ENCODE results near the gene LRRC3.
A peak's percentile ranks its signal among the peaks of the same experiment; 100 is the strongest.
"Not testable (repeated sequence)": the region's sequence is repeated elsewhere in the genome, so short reads cannot be mapped to it uniquely, and the experiment has no call there.

The LRRC3 gene

DNA sequence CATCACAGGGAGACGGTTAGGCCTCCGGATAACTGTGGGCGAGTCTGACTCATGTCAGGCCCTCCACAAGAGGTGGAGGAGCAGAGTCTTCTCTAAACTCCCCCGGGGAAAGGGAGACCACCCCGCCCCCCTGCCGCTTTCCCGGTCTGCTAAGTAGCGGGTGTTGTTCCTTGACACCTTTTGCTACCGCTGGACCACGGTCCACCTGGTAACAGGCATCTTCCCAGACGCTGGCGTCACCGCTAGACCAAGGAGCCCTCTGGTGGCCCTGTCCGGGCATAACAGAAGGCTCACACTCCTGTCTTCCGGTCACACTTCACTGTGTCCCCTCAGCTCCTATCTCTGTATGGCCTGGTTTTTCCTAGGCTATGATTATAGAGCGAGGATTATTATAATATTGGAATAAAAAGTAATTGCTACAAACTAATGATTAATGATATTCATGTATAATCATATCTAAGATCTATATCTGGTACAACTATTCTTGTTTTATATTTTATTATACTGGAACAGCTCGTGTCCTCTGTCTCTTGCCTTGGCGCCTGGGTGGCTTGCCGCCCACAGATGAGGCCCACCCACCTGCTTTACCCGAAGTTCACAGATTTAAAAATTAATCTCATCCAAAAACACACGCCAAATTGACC is 24.4 kb downstream of the LRRC3 start:
- DNase-seq (ENCODE audit: low read depth), result not testable (repeated sequence)

DNA sequence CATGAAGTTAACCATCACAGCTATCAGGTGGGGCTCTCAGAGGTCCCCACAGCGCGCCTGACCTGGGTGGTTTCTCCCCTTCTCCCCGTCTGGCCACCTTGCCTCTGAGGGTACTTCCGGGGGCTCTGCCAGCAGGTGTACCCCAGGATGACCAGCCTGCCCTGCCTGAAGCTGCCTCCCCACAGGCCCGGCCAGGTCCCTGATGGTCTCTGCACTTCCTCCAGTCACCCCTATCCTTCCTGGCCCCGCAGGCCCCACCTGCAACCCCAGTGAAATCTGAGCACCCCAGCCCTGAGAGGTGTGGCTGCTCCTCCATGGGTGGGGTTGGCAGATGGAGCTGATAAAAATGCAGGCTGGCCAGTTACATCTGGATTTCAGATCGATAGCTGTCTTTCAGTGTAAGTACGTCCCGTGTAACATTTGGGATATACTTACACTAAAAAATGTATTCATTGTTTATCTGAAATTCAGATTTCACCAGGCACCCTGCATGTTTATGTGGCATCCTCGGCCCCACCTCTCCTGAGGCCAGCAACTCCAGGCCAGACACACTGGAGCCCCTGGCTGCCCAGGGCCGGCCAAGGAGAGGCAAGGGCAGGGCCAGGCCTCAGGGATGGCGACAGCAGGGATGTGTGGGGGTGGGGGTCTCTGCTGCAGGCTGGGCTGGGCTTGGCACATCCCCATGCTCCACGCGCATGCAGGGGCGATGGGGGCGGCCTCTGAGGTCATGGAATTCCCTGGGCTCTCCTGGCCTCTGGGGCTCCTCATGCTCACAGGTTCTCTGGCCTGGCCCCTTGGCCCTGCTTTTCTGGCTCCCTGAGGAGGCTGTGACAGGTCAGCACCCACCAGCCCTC is 25.1 kb downstream of the LRRC3 start:
- no peak for DNase-seq (ENCODE audit: low read depth)

DNA sequence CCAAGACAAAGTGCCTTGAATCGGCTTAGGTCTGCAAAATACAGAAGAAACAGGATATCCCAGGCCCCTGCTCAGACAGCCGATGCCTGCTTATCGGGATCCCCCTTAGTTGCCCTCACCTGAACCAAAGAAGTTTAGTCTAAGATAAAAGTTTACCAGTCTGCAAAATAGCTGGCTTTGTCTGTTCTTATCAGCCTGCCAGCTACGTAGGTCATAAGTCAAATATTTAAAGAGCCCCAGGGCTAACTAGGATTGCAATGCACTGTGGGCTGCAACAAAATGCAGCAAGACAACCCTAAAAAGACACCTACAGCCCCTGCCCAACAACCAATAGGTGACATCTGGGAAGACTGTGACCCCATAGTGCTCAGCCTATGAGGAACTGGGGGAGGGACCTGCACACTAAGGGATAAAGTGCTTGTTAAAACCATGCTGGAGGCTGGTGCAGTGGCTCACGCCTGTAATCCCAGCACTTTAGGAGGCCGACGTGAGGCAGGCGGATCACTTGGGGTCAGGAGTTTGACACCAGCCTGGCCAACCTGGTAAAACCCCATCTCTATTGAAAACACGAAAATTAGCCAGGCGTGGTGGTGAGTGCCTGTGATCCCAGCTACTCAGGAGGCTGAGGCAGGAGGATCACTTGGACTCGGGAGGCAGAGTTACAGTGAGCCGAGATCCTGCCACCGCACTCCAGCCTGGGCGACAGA is 27.4 kb downstream of the LRRC3 start:
- DNase-seq (ENCODE audit: low read depth), result no peak

DNA sequence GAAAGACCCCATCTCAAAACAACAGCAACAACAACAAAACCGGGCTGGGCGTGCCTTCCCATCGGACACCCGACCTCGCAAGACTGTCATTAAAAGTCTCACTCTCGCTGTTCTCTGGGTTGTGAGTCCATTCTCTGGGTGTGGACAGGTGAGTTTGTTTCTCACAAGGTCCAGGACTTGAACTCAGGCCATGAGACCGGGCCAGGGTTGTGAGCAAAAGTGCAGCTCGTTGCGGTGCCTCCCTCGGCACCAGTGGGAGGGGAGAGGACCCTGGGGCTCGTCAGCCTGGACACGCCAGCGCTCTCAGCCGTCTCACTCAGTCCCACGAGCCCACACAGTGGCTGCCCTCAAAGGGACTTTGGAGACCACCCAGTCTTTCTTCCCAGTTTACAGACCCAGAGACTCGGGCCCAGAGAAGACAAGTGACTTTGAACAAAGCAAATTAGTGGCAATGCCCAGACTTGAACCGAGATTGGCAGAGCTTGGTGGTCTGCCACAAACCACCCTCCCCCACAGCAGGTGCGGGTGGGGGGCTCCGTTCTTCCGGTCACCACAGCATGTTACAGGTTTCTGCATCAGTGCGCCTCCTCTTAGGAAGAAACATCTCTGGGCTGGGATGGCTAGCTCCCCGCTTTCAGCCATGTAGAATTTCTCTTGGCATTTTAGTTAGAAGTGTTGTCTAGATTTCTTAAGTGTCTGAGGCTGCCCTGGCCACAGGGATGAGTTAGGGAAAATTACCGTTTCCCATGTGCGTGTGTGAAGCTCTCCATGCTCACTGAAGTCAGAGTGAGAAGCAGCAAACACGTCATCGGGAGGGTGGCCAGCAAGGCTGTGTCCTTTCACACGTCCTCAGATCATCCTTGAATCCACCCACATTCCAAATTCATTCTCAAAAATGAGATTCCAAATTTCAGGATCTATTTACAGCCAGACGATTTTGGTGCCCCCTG is 28.3 kb downstream of the LRRC3 start:
- no peak for DNase-seq (ENCODE audit: low read depth)

DNA sequence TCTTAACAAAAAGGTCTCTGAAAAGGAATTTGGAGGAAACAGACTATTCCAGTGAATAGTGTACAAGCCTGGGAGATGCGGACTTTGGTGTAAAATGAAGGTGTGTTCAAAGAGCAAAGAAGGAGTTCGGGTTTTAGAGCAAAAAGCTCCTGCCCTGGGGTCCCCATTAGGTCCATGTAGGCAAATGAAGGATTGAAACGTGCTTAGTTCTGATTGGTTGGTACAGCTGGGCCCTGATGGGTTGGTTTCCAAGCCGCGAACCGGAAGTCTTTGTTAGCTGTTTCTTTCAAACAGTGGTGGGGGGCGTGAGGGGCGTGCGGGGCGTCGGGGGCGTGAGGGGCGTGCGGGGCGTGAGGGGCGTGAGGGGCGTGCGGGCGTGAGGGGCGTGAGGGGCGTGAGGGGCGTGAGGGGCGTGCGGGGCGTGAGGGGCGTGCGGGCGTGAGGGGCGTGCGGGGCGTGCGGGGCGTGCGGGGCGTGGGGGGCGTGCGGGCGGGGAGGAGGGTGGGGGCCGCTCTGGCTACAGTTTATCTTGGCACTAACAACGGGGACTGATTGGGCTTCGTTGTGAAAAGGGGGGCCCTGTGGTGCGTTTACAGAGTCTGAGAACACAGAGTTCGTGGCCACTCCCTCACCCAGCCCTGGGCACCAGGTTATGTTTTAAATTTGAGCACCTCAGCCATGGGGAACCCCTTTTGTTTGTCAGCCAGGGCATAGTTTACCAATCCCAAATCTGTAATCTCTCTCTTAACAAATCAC is 29.4 kb downstream of the LRRC3 start:
- DNase-seq (ENCODE audit: low read depth), result no peak

DNA sequence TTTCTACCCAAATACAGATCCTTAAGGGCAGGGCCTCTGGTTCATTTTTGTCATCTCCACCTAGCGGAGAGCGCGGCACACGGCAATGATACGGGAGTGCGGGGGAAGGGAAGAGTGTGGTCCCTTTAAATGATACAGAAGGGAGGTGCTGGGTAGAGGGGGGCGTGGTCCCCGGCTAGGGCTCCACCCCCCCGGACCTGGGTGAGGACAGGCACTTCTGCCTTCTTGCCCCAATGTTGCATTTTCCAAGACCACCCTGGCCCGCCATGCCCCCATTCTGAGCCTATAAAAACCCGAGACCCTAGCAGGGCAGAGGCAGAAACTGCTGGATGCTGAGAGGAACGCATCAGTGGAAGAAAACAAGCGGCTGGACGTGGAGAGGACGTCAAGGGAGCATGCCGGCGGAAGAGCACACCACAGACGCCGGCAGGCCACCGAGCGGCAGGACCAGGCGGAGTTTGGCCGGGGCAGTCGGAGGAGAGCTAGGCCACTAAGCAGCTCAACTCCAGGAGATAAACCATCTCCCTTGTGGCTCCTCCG is 30.0 kb downstream of the LRRC3 start:
- DNase-seq (ENCODE audit: low read depth), result no peak

DNA sequence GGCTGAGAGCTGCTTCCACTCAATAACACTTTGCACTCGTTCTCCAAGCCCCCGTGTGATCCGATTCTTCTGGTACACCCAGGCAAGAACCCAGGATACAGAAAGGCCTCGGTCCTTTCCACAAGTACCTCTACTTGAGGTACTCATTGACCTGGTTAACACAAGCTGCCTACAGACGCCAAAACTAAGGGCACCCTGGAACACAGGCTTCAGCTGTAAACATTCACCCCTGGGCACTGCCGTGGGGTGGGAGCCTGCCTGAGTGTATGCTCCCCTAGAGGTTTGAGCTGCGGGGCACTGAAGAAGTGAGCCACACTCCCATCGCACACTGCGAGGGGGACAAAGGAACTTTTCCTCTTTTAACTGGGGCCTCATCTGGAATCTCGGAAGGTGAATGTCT is 30.5 kb downstream of the LRRC3 start:
- DNase-seq (ENCODE audit: low read depth), result no peak

DNA sequence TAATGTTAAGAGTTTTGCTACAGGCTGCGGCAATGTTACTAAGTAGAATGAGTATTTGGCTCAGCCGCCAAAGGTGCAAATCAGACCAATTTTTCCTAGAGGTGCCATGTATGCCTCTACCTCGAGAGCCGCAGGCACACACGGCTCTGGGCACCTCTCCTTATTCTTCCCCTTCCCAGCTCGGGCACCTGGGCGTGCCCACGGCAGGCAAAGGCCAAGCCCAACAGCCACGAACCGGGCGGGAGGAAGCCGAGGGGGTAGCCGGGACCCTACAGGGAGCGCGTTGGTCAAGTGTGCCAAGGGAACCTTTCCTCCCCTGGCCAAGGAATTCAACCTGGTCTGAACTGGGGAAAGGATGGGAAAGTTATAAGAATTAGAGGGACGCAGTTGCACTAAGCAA is 31.0 kb downstream of the LRRC3 start:
- no peak for DNase-seq (ENCODE audit: low read depth)

DNA sequence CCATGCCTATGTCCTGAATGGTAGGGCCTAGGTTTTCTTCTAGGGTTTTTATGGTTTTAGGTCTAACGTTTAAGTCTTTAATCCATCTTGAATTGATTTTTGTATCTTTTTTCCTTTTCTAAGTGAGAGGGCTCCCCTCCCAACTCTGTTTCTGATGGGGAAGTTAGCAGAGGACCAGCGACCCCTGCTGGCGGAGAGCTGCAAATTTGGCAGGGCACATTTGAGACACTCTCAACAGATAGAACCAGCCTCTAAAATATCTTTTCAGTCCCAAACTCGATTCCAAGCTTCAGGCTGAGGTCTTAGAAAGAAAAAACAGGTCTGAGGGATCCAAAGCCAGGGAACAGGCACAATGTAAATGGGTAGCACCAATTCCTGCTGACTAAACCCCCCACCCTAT is 32.5 kb downstream of the LRRC3 start:
- DNase-seq (ENCODE audit: low read depth), result no peak

DNA sequence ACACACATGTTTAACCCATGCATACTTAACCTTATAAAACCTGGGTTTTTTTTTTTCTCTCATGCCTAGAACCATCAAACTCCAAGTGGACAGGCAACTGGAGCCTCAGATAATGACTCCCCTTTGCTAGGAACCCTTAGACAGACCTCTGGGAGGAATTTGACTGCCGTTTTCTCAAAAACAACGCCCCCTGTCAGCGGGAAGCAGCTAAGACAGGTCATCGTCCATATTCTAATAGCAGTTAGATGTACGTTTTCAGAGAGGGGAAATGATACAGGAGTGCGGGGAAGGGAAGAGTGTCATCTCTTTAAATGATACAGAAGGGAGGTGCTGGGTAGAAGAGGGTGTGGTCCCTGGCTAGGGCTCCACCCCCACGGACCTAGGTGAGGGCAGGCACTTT is 34.7 kb downstream of the LRRC3 start:
- no peak for DNase-seq (ENCODE audit: low read depth)

DNA sequence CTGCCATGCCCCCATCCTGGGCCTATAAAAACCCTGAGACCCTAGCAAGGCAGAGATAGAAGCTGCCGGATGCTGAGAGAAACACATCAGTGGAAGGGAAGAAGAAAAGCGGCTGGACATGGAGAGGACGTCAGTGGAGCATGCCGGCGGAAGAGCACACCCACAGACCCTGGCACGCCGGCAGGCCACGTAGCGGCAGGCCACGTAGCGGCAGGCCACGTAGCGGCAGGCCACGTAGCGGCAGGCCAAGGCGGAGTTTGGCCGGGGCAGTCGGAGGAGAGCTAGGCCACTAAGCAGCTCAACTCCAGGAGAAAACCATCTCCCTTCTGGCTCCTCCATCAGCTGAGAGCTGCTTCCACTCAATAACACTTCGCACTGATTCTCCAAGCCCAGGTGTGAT is 35.1 kb downstream of the LRRC3 start:
- no peak for DNase-seq (ENCODE audit: low read depth)

DNA sequence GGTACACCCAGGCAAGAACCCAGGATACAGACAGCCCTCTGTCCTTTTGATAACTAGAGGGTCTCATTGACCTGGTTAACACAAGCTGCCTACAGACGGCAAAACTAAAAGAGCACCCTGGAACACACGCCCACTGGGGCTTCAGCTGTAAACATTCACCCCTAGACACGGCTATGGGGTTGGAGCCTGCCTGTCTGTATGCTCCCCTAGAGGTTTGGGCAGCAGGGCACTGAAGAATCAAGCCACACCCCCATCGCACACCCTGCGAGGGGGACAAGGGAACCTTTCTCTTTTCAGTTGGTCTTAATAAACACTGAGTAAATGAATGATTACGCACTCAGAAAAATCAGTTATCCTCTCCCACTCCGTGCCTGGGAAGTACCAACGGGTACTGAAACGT is 35.5 kb downstream of the LRRC3 start:
- no peak for DNase-seq (ENCODE audit: low read depth)

DNA sequence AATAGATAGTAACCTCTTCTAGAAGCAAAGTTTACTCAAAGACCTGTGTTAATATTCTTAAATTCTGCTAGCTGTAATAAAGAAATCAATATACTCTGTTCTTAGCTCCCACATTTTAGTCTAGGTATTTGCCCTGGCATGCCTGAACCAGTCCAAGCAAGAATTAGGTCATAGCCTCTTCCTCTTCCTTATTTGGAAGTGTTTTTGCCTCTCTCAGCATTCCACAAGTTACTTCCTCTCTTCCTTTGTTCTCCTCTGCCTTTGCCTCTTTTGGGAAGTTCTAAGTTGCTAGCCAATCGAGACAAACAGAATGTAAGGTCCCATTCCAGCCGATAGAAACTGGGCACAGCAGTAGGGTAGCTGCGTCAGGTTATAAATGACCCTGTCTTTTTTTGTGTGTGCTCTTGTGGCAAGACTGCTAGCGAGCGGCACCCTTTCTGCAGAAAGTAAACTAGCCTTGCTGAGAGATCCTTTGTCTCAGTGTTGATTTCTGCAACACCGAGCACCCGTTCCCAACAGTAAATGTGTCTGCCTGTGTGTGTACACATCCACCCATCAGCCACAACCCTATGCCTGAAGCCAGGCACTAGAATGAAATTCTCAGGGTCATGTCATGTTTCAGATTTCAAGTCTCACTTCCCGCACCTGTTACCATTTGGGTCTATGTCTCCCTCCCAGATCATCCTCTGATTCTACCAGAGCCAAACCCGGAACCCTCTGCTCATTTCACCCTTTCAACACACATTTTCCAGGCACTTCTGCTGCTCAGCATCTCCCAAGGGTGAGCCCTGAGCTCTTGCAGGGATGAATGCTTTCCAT is 37.5 kb downstream of the LRRC3 start:
- DNase-seq (ENCODE audit: low read depth), result no peak

DNA sequence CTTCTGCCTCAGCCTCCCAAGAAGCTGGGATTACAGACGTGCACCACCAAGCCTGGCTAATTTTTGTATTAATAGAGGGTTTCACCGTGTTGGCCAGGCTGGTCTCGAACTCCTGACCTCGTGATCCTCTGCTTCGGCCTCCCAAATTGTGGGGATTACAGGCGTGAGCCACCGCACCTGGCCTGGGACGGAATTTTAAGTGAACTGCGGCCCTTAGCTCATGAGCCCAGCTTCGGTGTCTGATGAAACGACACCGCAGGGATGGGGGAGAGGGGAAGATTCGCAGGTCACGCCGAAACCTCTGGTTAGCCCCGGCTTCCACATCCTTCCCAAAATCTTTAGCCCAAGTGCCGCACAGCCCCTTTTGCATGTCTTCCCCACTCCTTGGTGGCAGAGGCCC is 39.1 kb downstream of the LRRC3 start:
- no peak for DNase-seq (ENCODE audit: low read depth)

DNA sequence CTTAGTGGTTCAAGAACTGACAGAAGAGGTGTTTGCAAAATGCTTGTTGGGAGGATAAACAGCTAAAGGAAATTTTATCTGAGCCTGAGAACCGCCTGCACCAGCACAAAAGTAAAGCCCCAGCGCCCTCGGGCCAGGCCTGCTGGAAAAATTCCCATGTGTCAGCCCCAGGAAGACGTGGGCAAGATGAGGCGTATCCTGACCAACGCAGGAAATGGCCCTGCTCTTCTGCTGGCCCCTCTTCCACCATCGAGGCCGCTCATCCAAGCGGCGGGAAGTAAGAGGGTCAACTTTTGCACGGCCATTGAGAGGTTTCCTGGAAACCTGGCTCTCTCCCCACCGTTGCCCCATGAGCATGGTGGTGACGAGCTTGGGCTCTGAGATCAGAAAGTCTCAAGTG is 39.6 kb downstream of the LRRC3 start:
- no peak for DNase-seq (ENCODE audit: low read depth)

DNA sequence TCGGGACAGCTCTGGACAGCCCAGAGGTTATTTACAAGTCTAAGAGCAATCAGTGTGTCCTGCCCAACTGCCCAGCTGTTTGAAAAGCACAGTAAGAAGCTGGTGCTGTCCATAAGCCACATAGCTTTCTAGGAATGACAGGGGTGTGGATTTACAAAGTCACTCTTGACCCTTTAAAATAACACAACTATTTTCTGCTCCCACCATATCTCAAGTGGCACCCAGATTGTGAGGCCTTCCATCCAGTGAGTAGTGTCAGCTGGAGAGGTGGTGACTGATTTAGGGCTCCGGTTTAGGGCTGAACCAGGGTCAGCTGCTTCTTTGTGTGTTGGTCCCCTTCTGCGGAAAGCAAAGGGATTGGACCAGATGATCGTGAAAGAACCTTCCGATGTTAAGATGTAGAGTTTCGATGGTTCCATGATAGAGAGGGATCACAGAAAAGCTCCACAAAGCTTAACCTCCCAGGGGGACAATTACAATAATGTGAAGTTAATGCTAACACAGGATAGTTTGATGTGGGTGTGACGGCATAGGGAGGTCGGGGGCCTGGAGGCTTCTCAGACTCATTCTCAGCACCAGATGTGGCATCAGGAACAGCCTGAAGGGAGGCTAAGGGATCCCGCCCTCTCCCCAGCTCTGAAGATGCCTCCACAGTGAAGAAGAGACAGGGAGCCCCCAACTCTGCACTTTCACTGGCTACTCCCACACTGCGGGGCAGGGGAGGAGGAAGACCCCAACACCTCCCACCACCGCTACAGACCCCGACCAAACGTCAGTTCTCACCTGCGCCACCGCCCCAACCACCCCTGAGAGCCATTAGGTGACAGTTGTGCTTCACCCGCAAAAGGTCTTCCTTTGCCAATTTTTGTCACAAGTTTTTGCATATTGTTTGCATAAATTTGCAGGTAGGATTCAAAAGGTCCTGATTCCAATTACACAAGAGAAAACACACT is 40.6 kb downstream of the LRRC3 start:
- DNase-seq (ENCODE audit: low read depth), result no peak

DNA sequence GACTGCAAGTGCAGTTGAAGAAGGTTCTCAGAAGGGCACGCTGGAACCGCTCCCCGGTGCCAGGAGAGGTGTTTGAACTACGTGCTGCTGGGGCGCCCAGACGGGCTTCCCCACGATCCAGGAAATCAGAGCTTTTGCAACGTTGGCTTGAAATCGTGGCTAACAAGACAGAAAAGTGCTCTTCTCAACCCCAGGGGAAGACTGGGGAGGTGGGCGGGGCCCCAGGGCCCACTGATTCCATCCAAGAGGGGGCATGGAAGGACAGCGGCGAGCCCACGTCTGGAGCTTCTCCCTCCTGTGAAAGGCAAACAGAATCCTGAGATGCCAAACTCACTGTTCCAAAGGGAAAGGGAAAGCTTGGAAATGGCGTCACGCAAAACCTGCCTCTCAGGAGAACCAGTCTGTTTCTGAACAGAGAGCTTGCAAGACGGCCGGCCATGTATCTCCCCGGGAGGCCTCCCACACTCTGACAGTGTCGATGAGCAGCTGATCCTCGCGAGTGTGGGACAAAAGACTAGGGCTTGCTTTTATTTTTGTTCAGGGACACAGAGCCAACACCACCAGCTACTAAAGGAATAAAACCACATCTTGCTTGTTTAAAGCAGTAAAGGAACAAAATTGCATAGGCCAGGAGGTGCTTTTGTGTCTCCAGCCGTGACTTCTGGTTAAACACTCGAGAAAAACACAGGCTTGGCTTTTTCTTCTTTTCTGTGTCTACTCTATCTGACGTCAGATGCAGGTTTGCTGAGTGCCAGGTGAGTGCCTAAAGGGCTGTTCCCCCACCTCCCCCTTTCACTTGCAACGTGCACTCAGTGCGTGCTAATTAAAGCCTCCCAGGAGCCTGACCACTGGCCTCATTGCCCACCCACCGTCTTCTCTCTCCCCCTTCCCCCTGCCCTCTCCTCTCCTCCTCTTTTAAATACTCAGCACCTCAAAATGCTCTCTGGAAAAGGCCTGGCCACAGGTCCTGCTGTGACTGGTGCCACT is 41.5 kb downstream of the LRRC3 start:
- DNase-seq (ENCODE audit: low read depth), result no peak

DNA sequence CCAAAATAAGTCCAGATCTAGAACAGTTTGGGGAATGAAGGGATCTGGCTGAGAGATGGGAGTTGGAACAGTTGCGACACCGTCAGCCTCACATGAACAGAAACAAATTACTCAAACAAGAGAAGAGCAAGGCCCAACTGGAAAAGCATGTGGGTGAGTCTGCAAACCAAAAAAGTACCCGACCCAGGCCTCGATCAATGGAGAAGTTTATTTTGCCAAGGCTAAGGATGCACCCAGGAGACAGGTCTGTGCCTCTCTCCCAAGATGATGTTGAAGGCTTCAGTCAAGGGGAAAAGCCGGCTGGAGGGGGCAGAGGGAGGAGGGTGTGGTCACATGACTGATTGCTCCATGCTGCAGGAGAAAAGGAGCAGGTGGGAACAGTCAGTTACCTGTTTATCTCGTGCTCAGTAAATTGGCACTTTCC is 42.4 kb downstream of the LRRC3 start:
- peak; percentile 9 for DNase-seq (ENCODE audit: low read depth)
